ENCODE results near the gene RGPD8.
"Not testable (repeated sequence)": the region's sequence is repeated elsewhere in the genome, so short reads cannot be mapped to it uniquely, and the experiment has no call there.

RGPD8 gene

GRCh38 chr2:112454586-112454985, 21.1 kb upstream of the RGPD8 start:
- Mint-ChIP-seq H3K27me3 (peaks cover 3% of the 10 kb centered on the region), H3K36me3 (ENCODE audit: low read depth) (no peaks in the 10 kb centered on the region), H3K4me3 (no peak overlapping the region), H3K9me3 (peaks cover 25% of the 10 kb centered on the region), H3K27ac (no peak overlapping the region), H3K4me1 (ENCODE audit: low read depth) (no peaks in the 10 kb centered on the region)
- intact Hi-C loops (cut with micrococcal nuclease), result no loop called here

GRCh38 chr2:112451317-112451716, 17.9 kb upstream of the RGPD8 start:
- Mint-ChIP-seq H3K27ac (no peak overlapping the region), H3K9me3 (peaks cover 12% of the 10 kb centered on the region), H3K36me3 (ENCODE audit: low read depth) (no peaks in the 10 kb centered on the region), H3K27me3 (peaks cover 1% of the 10 kb centered on the region), H3K4me3 (no peak overlapping the region), H3K4me1 (ENCODE audit: low read depth) (no peaks in the 10 kb centered on the region)
- intact Hi-C loops (cut with micrococcal nuclease), result no loop called here

- Mint-ChIP-seq H3K4me1 (ENCODE audit: low read depth) (no peaks in the 10 kb centered on the region), H3K36me3 (ENCODE audit: low read depth) (no peaks in the 10 kb centered on the region), H3K27me3 (peaks cover 1% of the 10 kb centered on the region), H3K9me3 (peaks cover 12% of the 10 kb centered on the region), H3K27ac (no peak overlapping the region), H3K4me3 (no peak overlapping the region)
- intact Hi-C loops (cut with micrococcal nuclease), result no loop called here
These were observed 16.4 kb upstream of the RGPD8 start for GRCh38 chr2:112449854-112450253.

DNA sequence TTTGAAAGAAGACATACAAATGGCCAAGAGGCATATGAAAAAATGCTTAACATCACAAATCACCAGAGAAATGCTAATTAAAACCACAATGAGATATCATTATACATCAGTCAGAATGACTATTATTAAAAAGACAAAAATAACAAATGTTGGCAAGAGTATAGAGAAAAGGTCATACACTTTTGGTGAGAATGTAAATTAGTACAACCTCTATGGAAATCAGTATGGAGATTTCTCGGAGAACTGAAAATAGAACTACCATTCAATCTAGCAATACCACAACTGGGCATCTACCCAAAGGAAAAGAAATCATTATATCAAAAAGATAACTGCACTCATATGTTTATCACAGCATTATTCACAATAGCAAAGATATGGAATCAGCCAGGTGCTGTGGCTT, 10.8 kb upstream of the RGPD8 start:
- H3K9me3 Mint-ChIP-seq; H3K27ac Mint-ChIP-seq; intact Hi-C loops (cut with micrococcal nuclease); H3K4me3 Mint-ChIP-seq; H3K4me1 Mint-ChIP-seq (ENCODE audit: low read depth); H3K36me3 Mint-ChIP-seq (ENCODE audit: low read depth); H3K27me3 Mint-ChIP-seq: not testable (repeated sequence)

- intact Hi-C loops (cut with micrococcal nuclease); H3K27me3 Mint-ChIP-seq; H3K36me3 Mint-ChIP-seq (ENCODE audit: low read depth); H3K9me3 Mint-ChIP-seq; H3K4me3 Mint-ChIP-seq; H3K27ac Mint-ChIP-seq; H3K4me1 Mint-ChIP-seq (ENCODE audit: low read depth): not testable (repeated sequence)
These were observed 5.3 kb upstream of the RGPD8 start for GRCh38 chr2:112438603-112439261.

GRCh38 chr2:112437405-112437831, 4.0 kb upstream of the RGPD8 start:
- H3K4me1 Mint-ChIP-seq (ENCODE audit: low read depth); intact Hi-C loops (cut with micrococcal nuclease); H3K27me3 Mint-ChIP-seq; H3K4me3 Mint-ChIP-seq; H3K36me3 Mint-ChIP-seq (ENCODE audit: low read depth); H3K9me3 Mint-ChIP-seq; H3K27ac Mint-ChIP-seq: not testable (repeated sequence)

DNA sequence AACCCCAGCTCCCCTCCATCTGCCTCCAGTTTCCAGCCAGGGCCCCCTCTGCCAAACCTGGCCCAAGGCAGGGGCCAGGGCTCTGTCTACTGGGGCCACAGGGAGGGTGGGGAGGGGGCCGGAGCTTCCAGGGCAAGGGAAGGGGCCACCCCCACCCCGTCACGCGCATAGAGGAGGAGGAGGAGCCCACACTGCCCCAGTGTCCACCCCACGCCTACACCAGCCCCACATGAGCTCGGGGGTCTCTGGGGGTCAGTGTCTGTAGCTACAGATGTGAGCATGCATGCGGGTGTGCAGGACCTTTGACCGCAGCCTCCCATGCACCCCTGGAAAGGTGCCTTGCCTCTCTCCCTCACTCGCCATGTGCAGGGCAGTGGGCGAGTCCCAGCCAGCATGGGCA, 3.5 kb upstream of the RGPD8 start:
- intact Hi-C loops (cut with micrococcal nuclease); H3K4me1 Mint-ChIP-seq (ENCODE audit: low read depth); H3K4me3 Mint-ChIP-seq; H3K36me3 Mint-ChIP-seq (ENCODE audit: low read depth); H3K27me3 Mint-ChIP-seq; H3K9me3 Mint-ChIP-seq; H3K27ac Mint-ChIP-seq: not testable (repeated sequence)

DNA sequence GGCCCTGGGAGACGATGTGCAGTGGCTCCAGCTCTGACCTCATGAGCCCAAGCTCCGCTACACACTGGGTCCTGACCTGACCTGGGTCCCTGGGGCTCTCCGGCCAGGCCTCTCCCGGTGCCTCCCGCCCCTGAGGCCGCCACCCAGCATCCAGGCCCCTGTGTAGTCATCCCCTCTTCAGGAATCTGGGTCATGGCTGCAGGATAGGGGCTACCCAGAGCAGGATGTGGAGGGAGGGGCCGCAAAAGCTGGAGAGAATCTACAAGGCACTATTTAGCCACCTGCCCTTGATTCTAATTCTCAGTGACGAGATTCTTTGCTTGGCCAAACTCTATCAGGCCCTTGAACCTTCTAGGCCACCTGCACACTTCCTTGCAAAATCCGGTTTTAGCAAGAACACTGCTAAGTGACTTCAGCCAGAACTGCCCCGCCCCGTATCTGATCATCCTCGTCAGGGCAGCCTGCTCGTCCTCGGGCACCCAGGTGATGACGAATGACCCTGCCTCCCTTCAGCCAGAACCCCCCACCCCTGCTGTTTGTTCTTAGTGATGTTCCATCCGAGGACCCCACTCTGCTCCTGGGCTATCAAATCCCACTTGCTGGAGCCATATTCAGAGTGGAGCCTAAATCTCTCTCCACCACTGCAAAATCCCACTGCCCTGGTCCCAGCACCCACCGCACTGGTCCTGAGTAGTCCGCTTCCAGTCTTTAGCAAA, 2.4 kb upstream of the RGPD8 start:
- H3K4me3 Mint-ChIP-seq; H3K27me3 Mint-ChIP-seq; H3K9me3 Mint-ChIP-seq; H3K36me3 Mint-ChIP-seq (ENCODE audit: low read depth); H3K27ac Mint-ChIP-seq; intact Hi-C loops (cut with micrococcal nuclease); H3K4me1 Mint-ChIP-seq (ENCODE audit: low read depth): not testable (repeated sequence)

DNA sequence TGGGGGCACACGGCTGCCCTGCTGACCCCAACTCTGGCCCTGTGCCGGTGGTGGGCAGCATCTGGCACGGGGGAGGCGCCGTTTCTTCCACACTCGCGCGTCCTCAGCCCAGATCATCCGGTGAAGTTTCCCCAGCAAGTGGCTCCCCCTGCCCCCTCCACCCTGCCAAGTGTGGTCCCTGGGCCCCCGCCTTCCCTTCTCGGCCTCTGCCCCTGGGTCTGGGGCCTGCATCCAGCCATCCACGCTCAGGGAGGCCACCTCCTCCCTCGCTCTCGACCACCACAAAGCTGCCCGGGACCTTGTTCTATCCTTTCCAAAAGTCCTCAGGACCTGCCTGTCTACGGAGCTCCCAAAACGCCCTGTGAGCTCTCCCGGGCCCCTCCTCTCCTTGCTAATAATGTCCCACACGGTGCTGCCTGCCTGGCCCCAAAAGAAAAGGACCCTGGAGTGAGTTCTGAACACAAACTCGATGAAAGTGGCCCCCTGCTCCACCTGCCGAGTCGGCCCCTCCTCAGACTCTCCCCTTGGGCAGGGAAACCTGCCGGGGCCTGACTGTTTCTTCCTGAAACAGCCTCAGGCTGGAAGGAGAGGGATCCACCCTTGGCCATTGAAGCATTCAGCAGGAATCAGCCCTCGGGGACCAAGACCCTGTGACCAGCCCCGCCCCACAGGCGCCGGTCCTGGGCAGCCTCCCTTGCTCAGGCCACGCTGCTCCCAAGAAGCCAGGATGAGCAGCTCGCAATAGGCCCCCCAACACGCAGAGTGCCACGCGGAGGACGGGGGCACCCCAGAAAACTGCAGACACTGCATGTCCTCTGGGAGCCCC, 1.7 kb upstream of the RGPD8 start:
- H3K36me3 Mint-ChIP-seq (ENCODE audit: low read depth); H3K9me3 Mint-ChIP-seq; H3K27me3 Mint-ChIP-seq; H3K4me3 Mint-ChIP-seq; intact Hi-C loops (cut with micrococcal nuclease); H3K27ac Mint-ChIP-seq; H3K4me1 Mint-ChIP-seq (ENCODE audit: low read depth): not testable (repeated sequence)

DNA sequence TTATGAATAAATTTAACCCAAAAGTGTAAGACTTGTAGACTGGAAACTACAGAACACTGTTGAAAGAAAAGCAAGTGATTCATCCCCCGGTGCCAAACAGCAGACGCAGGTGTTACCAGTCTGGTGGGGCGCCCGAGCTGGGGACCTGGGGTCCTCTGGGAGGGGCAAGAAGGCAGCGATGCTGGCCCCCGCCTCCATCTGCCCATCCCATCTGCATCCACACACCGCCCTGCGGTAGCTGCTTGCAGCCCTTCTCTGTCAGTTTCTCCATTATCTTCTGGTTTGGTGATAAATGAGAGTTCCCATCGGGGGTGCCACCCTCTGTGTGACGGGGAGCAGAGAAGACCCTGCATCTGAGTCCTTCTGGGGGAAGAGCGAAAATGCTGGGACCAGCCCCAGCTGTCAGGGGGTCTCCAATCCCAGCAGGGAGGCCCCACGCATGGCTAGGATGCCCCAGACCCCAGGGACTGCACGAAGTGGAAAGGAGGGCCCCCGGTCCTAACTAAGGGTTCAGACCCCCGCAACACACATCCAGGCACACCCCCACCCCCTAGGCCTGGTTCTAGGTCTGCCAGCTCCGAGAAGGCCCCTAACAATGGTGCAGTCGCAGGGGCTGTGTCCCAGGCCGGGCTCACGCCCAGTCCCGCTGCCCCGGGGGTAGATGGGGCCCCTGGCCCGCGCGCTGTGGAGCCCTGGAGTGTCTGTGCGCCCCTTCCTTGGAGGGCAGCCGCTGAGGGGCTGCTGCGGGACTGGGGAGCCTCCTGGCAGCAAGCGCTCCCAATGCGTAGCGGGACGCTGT, 686 bp upstream of the RGPD8 start:
- no peaks in the 10 kb centered on the region for H3K4me1 Mint-ChIP-seq (ENCODE audit: low read depth)
- peaks cover 4% of the 10 kb centered on the region for H3K27me3 Mint-ChIP-seq
- H3K36me3 Mint-ChIP-seq (ENCODE audit: low read depth), result peaks cover 5% of the 10 kb centered on the region
- H3K27ac Mint-ChIP-seq, result no peak overlapping the region
- H3K4me3 Mint-ChIP-seq, result no peak overlapping the region
- H3K9me3 Mint-ChIP-seq, result no peaks in the 10 kb centered on the region
- intact Hi-C loops (cut with micrococcal nuclease), result no loop called here

DNA sequence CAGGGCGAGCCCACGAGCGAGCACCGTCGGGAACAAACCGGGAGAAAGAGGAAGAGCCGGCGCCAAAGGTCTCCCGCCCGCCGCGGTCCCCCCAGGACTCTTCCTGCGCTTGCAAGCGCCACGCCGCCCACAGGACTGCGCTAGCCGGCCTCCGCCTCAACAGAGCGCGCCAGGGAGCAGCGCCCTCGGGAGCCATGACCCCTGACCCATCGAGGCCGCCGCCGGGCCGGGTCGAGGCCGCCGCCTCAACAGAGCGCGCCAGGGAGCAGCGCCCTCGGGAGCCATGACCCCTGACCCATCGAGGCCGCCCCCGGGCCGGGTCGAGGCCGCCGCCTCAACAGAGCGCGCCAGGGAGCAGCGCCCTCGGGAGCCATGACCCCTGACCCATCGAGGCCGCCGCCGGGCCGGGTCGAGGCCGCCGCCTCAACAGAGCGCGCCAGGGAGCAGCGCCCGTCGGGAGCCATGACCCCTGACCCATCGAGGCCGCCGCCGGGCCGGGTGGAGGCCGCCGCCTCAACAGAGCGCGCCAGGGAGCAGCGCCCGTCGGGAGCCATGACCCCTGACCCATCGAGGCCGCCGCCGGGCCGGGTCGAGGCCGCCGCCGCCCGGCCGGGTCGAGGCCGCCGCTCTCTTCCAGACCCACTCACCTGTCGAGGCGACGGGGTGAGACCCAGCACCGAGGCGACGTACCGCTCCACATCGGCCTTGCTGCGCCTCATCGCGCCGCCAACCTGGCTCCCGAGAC, 538 bp downstream of the RGPD8 start:
- Mint-ChIP-seq H3K27ac (peak overlapping the region; percentile 89), H3K4me3 (peak overlapping the region; percentile 82)
- H3K36me3 Mint-ChIP-seq (ENCODE audit: low read depth); H3K27me3 Mint-ChIP-seq; H3K9me3 Mint-ChIP-seq; intact Hi-C loops (cut with micrococcal nuclease); H3K4me1 Mint-ChIP-seq (ENCODE audit: low read depth): not testable (repeated sequence)

GRCh38 chr2:112432390-112432734, 1.1 kb downstream of the RGPD8 start:
- H3K27me3 Mint-ChIP-seq; H3K4me1 Mint-ChIP-seq (ENCODE audit: low read depth); H3K9me3 Mint-ChIP-seq; intact Hi-C loops (cut with micrococcal nuclease); H3K36me3 Mint-ChIP-seq (ENCODE audit: low read depth): not testable (repeated sequence)
- Mint-ChIP-seq H3K27ac (peak overlapping the region; percentile 89), H3K4me3 (peak overlapping the region; percentile 82)

DNA sequence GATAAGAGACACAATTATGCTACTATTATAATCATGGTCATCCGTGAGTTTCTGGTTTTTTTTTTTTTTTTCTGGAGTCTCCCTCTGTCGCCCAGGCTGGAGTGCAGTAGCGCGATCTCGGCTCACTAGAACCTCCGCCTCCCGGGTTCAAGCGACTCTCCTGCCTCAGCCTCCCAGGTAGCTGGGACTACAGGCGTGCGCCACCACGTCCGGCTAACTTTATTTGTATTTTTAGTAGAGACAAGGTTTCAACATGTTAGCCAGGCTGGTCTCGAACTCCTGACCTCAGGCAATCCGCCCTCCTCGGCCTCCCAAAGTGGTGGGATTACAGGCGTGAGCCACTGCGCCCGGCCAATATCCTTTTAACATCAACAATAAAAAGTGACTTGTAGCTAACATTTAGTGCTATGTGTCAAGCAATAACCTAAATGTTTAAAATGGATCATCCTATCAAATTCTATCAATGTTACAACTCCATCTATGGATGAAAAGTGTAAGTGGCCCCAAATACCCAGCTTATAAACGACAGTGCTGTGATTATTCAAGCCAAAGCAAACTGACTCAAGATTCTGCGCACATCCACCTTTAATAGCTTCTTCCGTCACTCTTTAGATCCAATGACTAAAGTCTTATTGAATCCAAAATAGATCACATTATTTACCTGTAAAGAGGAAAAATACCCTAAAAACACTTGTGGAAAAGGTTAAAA, 1.7 kb downstream of the RGPD8 start:
- intact Hi-C loops (cut with micrococcal nuclease); H3K4me1 Mint-ChIP-seq (ENCODE audit: low read depth); H3K9me3 Mint-ChIP-seq; H3K36me3 Mint-ChIP-seq (ENCODE audit: low read depth); H3K27me3 Mint-ChIP-seq: not testable (repeated sequence)
- Mint-ChIP-seq H3K4me3 (peak overlapping the region; percentile 82), H3K27ac (peak overlapping the region; percentile 89)

All from dendritic cell treated with granulocyte-macrophage colony-stimulating factor and Interleukin-4, amounts not matched to agents 40 ng/mL and 50 ng/mL, for 4 days (primary cell).